ENCODE data around the gene GRIN1. TPM values are rescaled to one million over a fixed set of nuclear protein-coding genes. Genes with fewer than 3 reads are reported as not detected.

Gene GRIN1
- total RNA-seq, 1 donor from 2014 or later = 0.18 TPM

GRCh38 chr9:137202966-137203365, 64.0 kb downstream of the GRIN1 start:
- Histone ChIP-seq H3K4me3 (ENCODE audit: insufficient read depth, low read depth, low read length) (no peak overlapping the region), H3K27ac (ENCODE audit: low read depth, low read length) (no peak overlapping the region), H4K20me1 (ENCODE audit: insufficient read depth, low read length) (peaks cover 27% of the 10 kb centered on the region), H3K36me3 (ENCODE audit: insufficient read depth, low read length) (no peaks in the 10 kb centered on the region), H3K4me2 (ENCODE audit: low read length) (peak overlapping the region; percentile 7), H3K79me2 (ENCODE audit: insufficient read depth, low read length) (peaks cover 69% of the 10 kb centered on the region), H3K9me3 (ENCODE audit: insufficient read depth, low read depth, low read length) (no peaks in the 10 kb centered on the region), H2AFZ (ENCODE audit: low read depth, low read length) (no peak overlapping the region), H3K9ac (ENCODE audit: low read length) (no peak overlapping the region), H3K27me3 (ENCODE audit: insufficient read depth, low read length) (no peaks in the 10 kb centered on the region), H3K4me1 (ENCODE audit: insufficient read depth, low read length) (peaks cover 39% of the 10 kb centered on the region)
- H3K27me3 Mint-ChIP-seq (ENCODE audit: low read depth, unreplicated experiment) = no peaks in the 10 kb centered on the region
- peak overlapping the region; percentile 14 for H3K4me3 Mint-ChIP-seq (ENCODE audit: unreplicated experiment)
- FAIRE-seq = no peak
- peaks cover 17% of the 10 kb centered on the region for H3K4me1 Mint-ChIP-seq (ENCODE audit: low read depth, unreplicated experiment)
- H3K36me3 Mint-ChIP-seq (ENCODE audit: low read depth, unreplicated experiment) = peaks cover 2% of the 10 kb centered on the region
- no peak overlapping the region for H3K27ac Mint-ChIP-seq (ENCODE audit: unreplicated experiment)
- no peaks in the 10 kb centered on the region for H3K9me3 Mint-ChIP-seq (ENCODE audit: unreplicated experiment)
- no peak for DNase-seq (ENCODE audit: low read depth)
- TF ChIP-seq EZH2 (IDR thresholded peaks at IDR 0.05; ENCODE audit: insufficient read depth, low read length) (no peak), CTCF (IDR thresholded peaks at IDR 0.05; ENCODE audit: insufficient read depth, low read depth, low read length) (no peak)

GRCh38 chr9:137204731-137205125, 65.8 kb downstream of the GRIN1 start:
- Histone ChIP-seq H2AFZ (ENCODE audit: low read depth, low read length) (peak overlapping the region; percentile 83), H3K9ac (ENCODE audit: low read length) (peak overlapping the region; percentile 97), H3K79me2 (ENCODE audit: insufficient read depth, low read length) (peaks cover 53% of the 10 kb centered on the region), H3K4me2 (ENCODE audit: low read length) (peak overlapping the region; percentile 98), H3K4me3 (ENCODE audit: insufficient read depth, low read depth, low read length) (peak overlapping the region; percentile 90), H3K27ac (ENCODE audit: low read depth, low read length) (peak overlapping the region; percentile 85), H3K9me3 (ENCODE audit: insufficient read depth, low read depth, low read length) (no peaks in the 10 kb centered on the region), H3K27me3 (ENCODE audit: insufficient read depth, low read length) (no peaks in the 10 kb centered on the region), H4K20me1 (ENCODE audit: insufficient read depth, low read length) (peaks cover 10% of the 10 kb centered on the region), H3K4me1 (ENCODE audit: insufficient read depth, low read length) (peaks cover 23% of the 10 kb centered on the region), H3K36me3 (ENCODE audit: insufficient read depth, low read length) (no peaks in the 10 kb centered on the region)
- peak overlapping the region; percentile 95 for H3K4me3 Mint-ChIP-seq (ENCODE audit: unreplicated experiment)
- no peaks in the 10 kb centered on the region for H3K27me3 Mint-ChIP-seq (ENCODE audit: low read depth, unreplicated experiment)
- no peaks in the 10 kb centered on the region for H3K9me3 Mint-ChIP-seq (ENCODE audit: unreplicated experiment)
- FAIRE-seq (no peak), DNase-seq (ENCODE audit: low read depth) (no peak)
- peaks cover 2% of the 10 kb centered on the region for H3K36me3 Mint-ChIP-seq (ENCODE audit: low read depth, unreplicated experiment)
- H3K27ac Mint-ChIP-seq (ENCODE audit: unreplicated experiment) = peak overlapping the region; percentile 89
- TF ChIP-seq EZH2 (IDR thresholded peaks at IDR 0.05; ENCODE audit: insufficient read depth, low read length) (no peak), CTCF (IDR thresholded peaks at IDR 0.05; ENCODE audit: insufficient read depth, low read depth, low read length) (no peak)
- peaks cover 14% of the 10 kb centered on the region for H3K4me1 Mint-ChIP-seq (ENCODE audit: low read depth, unreplicated experiment)

Data from astrocyte (in vitro differentiated cells and primary cell).